ENCODE data around the gene E4F1. TPM values are rescaled to one million over a fixed set of nuclear protein-coding genes. Genes with fewer than 3 reads are reported as not detected.

Gene E4F1
- total and polyA plus RNA-seq, 2 donors (not counting 1 experiment from before 2014, with no cell fraction given) = 41.8 to 70.9 TPM

DNA sequence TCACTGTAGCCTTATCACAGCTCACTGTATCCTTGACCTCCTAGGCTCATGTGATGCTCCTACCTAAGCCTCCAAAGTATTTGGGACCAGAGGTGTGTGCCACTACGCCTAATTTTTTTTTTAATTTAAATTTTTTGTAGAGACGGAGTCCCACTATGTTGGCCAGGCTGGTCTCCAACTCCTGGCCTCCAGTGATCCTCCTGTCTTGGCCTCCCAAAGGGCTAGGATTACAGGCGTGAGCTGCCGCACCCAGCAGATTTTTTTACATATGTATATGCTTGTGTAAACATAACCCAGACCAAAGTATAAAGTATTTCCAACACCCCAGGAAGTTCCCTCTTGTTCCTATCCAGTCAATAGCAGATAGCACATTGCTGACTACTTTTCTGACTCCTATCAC, 7.1 kb upstream of the E4F1 start:
- WGBS (ENCODE audit: insufficient coverage) = no CpG with 5 or more reads among the region's 4 CpGs
- TF ChIP-seq EZH2 (IDR thresholded peaks at IDR 0.05; ENCODE audit: borderline replicate concordance, insufficient read depth, low read depth, low read length, poor library complexity, severe bottlenecking) = no peak
- TF ChIP-seq, protein P1, sequence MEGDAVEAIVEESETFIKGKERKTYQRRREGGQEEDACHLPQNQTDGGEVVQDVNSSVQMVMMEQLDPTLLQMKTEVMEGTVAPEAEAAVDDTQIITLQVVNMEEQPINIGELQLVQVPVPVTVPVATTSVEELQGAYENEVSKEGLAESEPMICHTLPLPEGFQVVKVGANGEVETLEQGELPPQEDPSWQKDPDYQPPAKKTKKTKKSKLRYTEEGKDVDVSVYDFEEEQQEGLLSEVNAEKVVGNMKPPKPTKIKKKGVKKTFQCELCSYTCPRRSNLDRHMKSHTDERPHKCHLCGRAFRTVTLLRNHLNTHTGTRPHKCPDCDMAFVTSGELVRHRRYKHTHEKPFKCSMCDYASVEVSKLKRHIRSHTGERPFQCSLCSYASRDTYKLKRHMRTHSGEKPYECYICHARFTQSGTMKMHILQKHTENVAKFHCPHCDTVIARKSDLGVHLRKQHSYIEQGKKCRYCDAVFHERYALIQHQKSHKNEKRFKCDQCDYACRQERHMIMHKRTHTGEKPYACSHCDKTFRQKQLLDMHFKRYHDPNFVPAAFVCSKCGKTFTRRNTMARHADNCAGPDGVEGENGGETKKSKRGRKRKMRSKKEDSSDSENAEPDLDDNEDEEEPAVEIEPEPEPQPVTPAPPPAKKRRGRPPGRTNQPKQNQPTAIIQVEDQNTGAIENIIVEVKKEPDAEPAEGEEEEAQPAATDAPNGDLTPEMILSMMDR (IDR thresholded peaks at IDR 0.05) = no peak
- Histone ChIP-seq H3K4me2 (replicated peaks; ENCODE audit: low read depth, low read length, poor library complexity, severe bottlenecking) (no peak overlapping the region), H4K20me1 (ENCODE audit: control insufficient read depth, insufficient read depth, low read length, poor library complexity, severe bottlenecking) (peaks cover 11% of the 10 kb centered on the region), H3K9me3 (ENCODE audit: control extremely low read depth in 1 of 3, control insufficient read depth in 2 of 3, insufficient read depth in 1 of 3, low read length in 2 of 3) (no peaks in the 10 kb centered on the region), H3K36me3 (replicated peaks in 1 of 2; ENCODE audit: control extremely low read depth in 1 of 2, control insufficient read depth in 1 of 2, extremely low read depth in 1 of 2, insufficient read depth in 2 of 2, low read length in 1 of 2) (peaks cover 0 to 4% of the 10 kb centered on the region in 2 experiments), H3K4me3 (ENCODE audit: control extremely low read depth in 1 of 5, extremely low read depth in 1 of 5, insufficient read depth in 1 of 5, low read depth in 2 of 5, low read length in 4 of 5) (no peak overlapping the region), H3K27ac (ENCODE audit: low read length in 2 of 2) (no peak overlapping the region), H3K4me1 (ENCODE audit: control insufficient read depth in 2 of 2, insufficient read depth in 2 of 2, low read length in 2 of 2) (peaks cover 10 to 18% of the 10 kb centered on the region in 2 donors), H3K79me2 (ENCODE audit: control insufficient read depth, insufficient read depth, low read length) (peaks cover 6% of the 10 kb centered on the region), H2AFZ (ENCODE audit: insufficient read depth, low read depth, low read length, poor library complexity, severe bottlenecking) (no peak overlapping the region), H3K27me3 (replicated peaks in 1 of 4; ENCODE audit: control extremely low read depth in 1 of 4, control insufficient read depth in 3 of 4, insufficient read depth in 4 of 4, low read length in 3 of 4) (no peaks in the 10 kb centered on the region), H3K9ac (ENCODE audit: low read length) (no peak overlapping the region)
- ATAC-seq (ENCODE audit: low read depth) = no peak
- DNase-seq = no peak
- Mint-ChIP-seq H3K27me3 (no peaks in the 10 kb centered on the region), H3K9me3 (ENCODE audit: insufficient read depth) (no peaks in the 10 kb centered on the region), H3K27ac (no peak overlapping the region), H3K4me3 (peak overlapping the region; percentile 46), H3K4me1 (peaks cover 16% of the 10 kb centered on the region)
- CTCF ChIA-PET = interaction anchor here (1.6 kb wide), 1 partner anchor 10 kb away, joined by 3 read pairs; no protein-coding TSS in a partner anchor
- POLR2A ChIA-PET = interaction anchor here (0.7 to 1.5 kb wide), 2 partner anchors 7 to 61 kb away, joined by 3 to 5 read pairs; partner anchors contain the start of gene TRAF7
- intact Hi-C loops (cut with micrococcal nuclease) = no loop called here

DNA sequence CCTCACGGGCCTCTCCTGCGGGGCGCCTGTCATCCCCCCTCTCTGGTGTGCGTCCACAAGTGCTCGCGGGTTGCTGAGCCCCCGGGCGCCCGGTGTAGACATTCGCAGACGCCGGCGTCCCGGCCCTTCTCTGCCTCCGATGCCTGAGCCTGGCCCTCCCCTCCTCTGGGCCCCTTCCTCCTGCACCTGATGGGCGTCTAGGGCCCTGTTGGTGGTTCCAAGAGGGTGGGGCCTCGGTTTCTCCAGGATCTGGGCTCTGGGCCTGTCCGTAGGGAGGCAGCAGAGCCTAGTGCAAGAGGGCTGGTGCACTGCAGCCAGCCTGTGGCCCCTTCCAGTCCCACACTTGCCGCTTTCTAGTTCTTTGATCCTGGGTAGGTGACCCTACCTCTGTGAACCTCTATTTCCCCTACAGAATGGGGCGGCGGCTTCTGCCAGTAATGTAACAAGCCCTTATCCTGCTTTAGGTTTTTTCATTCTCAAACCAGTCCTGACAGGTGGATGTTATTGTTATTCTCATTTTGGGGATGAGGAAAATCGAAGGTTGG, 623 bp downstream of the E4F1 start:
- peak overlapping the region; percentile 20 for H3K27ac Mint-ChIP-seq
- no peak for ATAC-seq (ENCODE audit: low read depth)
- no peaks in the 10 kb centered on the region for H3K9me3 Mint-ChIP-seq (ENCODE audit: insufficient read depth)
- Histone ChIP-seq H3K4me3 (ENCODE audit: control extremely low read depth in 1 of 5, extremely low read depth in 1 of 5, insufficient read depth in 1 of 5, low read depth in 2 of 5, low read length in 4 of 5) (peak overlapping the region; percentile 51 to 92 (median 82)), H3K4me1 (ENCODE audit: control insufficient read depth in 2 of 2, insufficient read depth in 2 of 2, low read length in 2 of 2) (peaks cover 6 to 16% of the 10 kb centered on the region in 2 donors), H3K9me3 (ENCODE audit: control extremely low read depth in 1 of 3, control insufficient read depth in 2 of 3, insufficient read depth in 1 of 3, low read length in 2 of 3) (peaks cover 0 to 2% (median 0%) of the 10 kb centered on the region in 3 donors), H3K27ac (ENCODE audit: low read length in 2 of 2) (peak overlapping the region; percentile 47 to 85), H3K9ac (ENCODE audit: low read length) (peak overlapping the region; percentile 85), H3K27me3 (replicated peaks in 1 of 4; ENCODE audit: control extremely low read depth in 1 of 4, control insufficient read depth in 3 of 4, insufficient read depth in 4 of 4, low read length in 3 of 4) (no peaks in the 10 kb centered on the region), H2AFZ (ENCODE audit: insufficient read depth, low read depth, low read length, poor library complexity, severe bottlenecking) (peak overlapping the region; percentile 97), H4K20me1 (ENCODE audit: control insufficient read depth, insufficient read depth, low read length, poor library complexity, severe bottlenecking) (peaks cover 19% of the 10 kb centered on the region), H3K36me3 (replicated peaks in 1 of 2; ENCODE audit: control extremely low read depth in 1 of 2, control insufficient read depth in 1 of 2, extremely low read depth in 1 of 2, insufficient read depth in 2 of 2, low read length in 1 of 2) (peaks cover 0 to 10% of the 10 kb centered on the region in 2 experiments), H3K79me2 (ENCODE audit: control insufficient read depth, insufficient read depth, low read length) (peaks cover 48% of the 10 kb centered on the region), H3K4me2 (replicated peaks; ENCODE audit: low read depth, low read length, poor library complexity, severe bottlenecking) (peak overlapping the region; percentile 95)
- POLR2A ChIA-PET = interaction anchor here (1.5 kb wide), 1 partner anchor 28 kb away, joined by 4 read pairs; the partner anchor contains the start of gene ECI1
- H3K4me3 Mint-ChIP-seq = peak overlapping the region; percentile 76
- WGBS (ENCODE audit: insufficient coverage) = 4% methylated on average over 19 of the region's 22 CpGs
- intact Hi-C loops (cut with micrococcal nuclease) = loop anchor here (1.0 to 2.0 kb wide), 6 partner anchors 9 to 201 kb away; partner anchors contain the start of genes ECI1, MLST8, RNPS1 and TRAF7
- peaks cover 25% of the 10 kb centered on the region for H3K4me1 Mint-ChIP-seq
- CTCF ChIA-PET = no interaction called here
- H3K27me3 Mint-ChIP-seq = no peaks in the 10 kb centered on the region
- no peak for TF ChIP-seq EZH2 (IDR thresholded peaks at IDR 0.05; ENCODE audit: borderline replicate concordance, insufficient read depth, low read depth, low read length, poor library complexity, severe bottlenecking)
- TF ChIP-seq, protein P1 (IDR thresholded peaks at IDR 0.05) = no peak
- no peak for DNase-seq

All from B cell (primary cell).